HG03103 (cell line): ENCODE data around the gene MRPL27.
A peak's percentile ranks its signal among the peaks of the same experiment; 100 is the strongest.
"Not testable (repeated sequence)": the region's sequence is repeated elsewhere in the genome, so short reads cannot be mapped to it uniquely, and the experiment has no call there.

Experiments
- ATAC-seq: cut with Tn5 transposase; IDR thresholded peaks from one replicate; pipeline ENCODE4 v1.9.1; 2021; ENCODE audit warnings: low read depth; ENCODE audit not compliant: unreplicated experiment

The MRPL27 gene

DNA sequence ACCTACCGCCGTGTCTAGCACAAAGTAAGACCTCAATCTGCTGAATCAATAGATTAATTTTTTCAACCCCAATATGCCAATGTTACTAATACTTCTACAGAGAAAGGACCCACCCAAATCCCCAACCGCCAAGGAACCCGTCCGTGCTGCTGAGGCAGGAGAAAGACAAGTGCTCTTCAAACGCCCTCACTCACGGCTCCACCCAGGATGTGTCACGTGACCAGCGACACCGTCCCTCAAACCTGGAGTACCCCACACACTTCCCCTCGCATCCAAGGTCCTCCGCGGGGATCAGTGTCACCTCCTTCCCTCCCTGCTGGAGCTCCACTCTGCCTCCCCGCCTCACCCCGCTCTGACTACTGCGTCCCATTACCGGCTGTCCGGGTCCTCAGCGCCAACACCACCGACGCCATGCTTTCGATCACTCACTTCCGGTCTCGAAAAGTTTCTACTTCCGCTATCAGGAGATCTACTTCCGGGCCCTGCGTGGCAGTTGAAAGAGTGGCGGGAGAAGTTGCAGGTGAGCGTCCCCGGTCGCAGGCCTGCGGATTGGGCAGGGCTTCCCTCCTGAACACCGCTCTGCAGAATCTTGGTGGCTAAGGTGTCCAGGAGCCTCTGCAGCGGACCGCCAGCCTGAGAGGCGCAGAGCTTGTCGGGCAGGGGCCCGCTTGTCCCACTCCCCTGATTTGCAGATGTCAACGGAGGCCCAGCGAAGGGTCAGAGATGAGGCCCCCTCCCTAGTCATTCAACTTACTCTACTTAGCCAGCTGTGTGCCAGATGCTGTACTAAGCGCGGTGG is at the start of gene MRPL27, which contains the start of gene EME1:
MRPL27 (minus strand) TSS at position 427 of the 799 bp plus-strand sequence; CDS start at position 413, 14 bp downstream.
EME1 (plus strand) TSS at position 472 of the 799 bp plus-strand sequence. CDS start 1,980 bp downstream, outside the sequence.
- peak; percentile 86 for ATAC-seq

DNA sequence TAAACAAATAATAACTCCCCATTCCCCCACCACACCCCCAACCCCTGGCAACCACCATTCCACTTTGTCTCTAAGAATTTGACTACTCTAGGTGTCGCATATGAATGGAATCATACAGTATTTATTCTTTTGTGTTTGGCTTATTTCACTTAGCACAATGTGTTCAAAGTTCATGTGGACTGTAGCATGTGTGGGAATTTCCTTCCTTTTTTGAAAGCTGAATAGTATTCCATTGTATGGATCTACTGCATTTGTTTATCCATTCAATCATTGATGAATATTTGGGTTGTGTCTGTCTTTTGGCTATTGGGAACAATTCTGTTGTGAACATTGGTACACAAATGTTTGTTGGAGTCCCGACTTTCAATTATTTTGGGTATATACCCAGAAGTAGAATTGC is 49.8 kb upstream of the MRPL27 start:
- no peak for ATAC-seq

DNA sequence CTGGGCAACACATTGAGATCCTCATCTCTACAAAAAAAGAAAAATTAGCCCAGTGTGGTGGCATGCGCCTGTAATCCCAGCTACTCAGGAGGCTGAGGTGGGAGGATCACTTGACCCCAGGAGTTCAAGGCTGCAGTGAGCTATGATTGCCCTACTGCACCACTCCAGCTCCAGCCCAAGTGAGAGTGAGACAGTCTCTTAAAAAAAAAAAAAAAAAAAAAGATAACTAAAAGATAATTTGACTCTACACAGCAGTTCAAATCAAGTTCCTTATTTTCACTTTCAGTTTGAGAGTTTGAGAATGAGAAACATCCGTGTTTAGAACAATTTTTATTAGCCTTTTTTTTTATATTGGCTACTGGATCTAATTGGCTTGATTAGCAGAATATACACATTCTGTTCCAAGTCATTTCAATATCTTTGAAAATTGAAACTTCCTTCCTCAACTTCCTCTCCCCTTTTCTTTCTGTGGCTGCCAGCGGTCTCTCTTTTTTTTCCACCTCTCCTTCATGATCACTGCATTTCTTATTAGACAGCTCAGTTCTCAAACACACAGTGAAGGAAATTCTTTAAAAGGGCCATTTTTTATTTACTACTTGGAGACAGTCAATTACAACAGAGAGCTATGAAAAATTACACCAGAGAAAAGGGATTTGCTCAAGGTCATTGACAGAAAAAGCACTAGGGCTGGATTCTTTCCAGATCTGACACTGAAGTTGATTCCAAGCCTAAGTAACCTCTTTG is 48.5 kb upstream of the MRPL27 start:
- no peak for ATAC-seq

DNA sequence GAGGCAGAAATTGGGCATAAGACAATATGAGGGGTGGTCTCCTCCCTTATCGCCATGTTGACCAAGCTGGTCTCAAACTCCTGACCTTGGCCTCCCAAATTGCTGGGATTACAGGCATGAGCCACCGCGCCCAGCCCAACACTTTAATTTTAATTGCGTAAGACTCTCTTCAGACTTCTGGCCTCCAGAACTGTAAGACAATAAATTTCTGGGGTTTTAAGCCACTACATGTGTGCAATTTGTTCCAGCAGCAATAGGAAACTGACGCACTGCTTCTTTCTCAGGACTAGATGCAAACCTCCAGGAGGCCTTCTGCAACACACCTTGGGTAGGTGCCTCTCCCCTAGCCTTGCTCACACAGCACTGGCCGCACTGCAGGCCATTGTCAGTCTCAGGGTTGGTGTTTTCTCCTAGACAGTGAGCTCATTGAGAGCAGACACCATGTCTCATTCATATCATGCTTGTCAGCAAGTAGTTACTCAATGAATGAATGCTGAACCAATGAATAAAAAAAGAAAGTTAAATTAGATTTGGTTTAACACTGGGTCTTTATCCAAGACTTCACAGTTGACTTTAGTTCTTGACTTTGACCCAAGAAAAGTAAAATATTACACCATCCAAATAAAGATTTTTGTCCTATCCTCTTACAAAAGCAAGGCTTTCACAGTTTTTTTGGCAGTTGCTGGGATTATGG is 47.6 kb upstream of the MRPL27 start:
- no peak for ATAC-seq

DNA sequence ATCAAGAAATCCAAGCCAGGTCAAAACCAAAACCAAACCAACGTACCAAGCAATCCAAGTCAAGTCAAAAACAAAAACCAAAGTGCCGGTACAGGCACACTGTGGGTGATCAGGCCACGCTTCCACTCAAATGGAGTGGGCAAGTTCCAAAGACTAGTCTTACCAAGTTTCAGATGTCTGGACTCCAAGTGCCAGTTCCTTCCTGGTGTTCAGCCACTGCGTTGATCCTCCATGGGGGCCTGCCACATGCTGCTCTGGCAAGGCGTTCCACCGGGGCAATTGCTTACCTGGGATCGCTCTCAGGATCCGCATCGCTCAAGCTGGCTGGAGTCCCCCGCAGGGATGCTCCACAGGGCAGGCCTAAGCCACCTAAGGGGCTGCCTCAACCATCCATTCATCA is 46.6 kb upstream of the MRPL27 start:
- ATAC-seq: not testable (repeated sequence)

DNA sequence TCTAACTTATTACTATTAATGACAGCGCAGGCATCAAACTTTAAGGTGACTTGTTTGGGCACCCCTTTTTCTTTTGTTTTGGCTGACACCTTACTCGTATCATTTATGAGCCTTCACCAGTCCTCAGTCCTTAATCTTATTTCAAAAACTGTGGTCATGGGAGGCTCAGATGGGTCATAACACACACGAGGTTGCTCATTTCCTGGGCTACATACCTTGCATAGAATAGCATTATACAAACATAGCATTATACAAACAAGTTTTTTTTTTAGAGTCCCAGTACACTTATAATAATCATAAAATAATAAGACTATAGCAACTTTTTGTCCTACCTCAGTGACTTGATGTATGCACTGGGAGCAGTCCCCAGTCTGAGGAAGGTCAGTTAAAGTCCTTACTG is 41.8 kb upstream of the MRPL27 start:
- ATAC-seq: no peak

DNA sequence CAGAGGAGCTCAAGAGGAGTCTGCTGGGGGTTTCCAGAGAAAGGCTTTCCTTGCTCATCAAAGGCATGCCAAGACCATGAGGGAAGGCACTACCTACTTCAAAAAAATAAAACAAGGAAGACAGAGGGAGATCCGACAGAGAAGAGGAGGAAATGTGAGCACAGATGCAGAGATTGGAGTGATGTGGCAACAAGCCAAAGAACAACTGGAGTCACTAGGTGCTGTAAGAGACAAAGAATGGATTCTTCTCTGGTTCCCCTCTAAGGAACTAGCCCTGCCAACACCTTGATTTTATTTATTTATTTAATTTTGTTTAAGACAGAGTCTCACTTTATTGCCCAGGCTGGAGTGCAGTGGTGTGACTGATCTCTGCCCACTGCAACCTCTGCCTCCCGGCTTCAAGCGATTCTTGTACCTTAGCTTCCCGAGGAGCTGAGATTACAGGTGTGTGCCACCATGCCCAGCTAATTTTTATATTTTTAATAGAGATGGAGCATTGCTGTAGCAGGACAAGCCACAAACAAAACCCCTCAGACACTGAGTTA is 39.3 kb upstream of the MRPL27 start:
- no peak for ATAC-seq

DNA sequence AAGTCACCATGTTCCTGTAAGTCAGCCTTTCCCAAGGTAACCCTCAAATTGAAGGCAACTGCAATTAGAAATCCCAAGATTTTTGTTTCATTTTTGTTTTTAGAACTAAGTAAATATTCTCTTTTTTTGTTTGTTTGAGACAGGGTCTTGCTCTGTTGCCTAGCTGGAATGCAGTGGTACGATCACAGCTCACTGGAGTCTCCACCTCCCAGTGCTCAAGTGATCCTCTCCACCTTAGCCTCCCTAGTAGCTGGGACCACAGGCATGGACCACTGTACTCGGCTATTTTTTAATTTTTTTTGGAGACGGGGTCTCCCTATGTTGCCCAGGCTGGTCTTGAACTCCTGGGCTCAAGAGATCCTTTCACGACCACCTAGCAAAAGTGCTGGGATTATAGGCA is 34.9 kb upstream of the MRPL27 start:
- no peak for ATAC-seq

DNA sequence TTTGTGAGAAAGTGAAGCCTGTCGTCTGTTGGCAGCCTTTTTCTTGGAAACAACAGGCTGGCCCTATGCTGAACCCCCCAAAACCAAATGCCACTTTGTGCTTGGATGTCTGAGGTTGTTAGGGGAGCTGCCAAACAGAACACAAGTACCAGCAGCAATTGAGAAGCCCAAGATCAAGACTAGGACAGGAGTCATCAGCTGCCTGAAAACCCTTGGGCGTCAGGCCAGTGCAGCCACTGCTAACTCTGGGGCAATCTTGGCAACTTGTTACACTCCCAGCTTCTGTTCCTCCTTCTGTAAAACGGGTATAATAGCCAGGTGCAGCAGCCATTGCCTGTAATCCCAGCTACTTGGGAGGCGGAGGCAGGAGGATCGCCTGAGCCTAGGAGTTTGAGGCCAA is 33.6 kb upstream of the MRPL27 start:
- no peak for ATAC-seq

DNA sequence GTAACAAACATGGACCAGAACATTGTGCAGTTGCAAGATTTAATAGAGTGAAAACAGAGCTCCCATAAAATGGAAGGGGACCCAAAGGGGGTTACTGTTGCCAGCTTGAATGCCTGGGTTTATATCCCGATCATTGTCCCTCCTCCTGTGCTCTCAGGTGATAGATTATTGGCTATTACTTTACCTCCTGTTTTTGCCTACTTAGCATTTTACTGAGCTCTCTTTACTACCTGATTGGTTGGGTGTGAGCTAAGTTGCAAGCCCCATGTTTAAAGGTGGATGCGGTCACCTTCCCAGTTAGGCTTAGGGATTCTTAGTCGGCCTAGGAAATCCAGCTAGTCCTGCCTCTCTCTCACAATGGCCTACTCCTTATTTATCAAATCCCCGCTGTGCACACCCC is 32.4 kb upstream of the MRPL27 start:
- not testable (repeated sequence) for ATAC-seq

DNA sequence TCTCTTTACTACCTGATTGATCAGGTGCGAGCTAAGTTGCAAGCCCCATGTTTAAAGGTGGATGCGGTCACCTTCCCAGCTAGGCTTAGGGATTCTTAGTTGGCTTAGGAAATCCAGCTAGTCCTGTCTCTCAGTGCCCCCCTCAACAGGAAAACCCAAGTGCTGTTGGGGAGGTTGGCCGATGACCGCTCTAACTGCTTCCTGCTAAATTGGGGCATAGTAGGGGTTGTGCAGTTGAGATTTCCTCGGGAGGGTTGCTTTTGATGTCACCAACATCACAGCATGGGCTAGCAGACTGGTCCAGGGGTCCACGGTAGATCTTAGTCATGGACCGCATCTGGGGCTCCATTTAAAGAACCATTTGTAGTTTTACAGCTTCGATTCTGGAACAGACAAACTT is 26.6 kb upstream of the MRPL27 start:
- not testable (repeated sequence) for ATAC-seq

DNA sequence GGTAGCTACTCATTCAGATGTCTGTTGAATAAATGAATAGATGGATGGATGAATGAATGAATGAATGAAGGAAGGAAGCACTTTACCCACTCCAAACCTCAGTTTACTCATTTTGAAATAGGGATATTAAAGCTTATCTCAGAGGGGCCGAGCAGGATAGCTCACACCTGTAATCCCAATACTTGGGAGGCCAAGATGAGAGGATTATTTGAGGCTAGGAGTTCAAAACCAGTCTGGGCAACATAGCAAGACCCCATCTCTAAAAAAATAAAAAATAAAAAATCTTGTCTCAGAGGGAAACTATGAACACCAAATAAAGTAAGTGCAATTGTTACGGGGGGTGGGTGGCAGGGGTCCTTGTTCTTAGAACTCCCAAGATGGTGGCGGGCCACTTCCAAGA is 25.7 kb upstream of the MRPL27 start:
- ATAC-seq: not testable (repeated sequence)

DNA sequence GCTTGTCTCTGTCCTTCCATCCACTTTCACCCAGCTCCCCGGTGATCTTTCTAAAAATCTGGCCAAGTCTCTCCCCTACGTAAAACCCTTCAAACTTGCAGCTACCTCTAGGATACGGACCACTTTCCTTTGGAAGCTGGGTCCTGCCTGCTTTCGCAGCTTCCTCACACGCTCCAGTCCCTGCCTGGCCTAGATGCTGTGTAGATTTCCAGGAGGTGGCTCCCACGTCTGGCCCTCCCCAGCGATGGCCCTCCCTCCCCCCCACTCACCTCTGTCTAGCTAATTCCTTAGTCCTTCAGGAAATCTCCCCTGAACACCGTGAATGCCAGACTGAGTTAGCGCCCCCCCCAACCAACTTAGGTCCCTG is 24.9 kb upstream of the MRPL27 start:
- no peak for ATAC-seq

DNA sequence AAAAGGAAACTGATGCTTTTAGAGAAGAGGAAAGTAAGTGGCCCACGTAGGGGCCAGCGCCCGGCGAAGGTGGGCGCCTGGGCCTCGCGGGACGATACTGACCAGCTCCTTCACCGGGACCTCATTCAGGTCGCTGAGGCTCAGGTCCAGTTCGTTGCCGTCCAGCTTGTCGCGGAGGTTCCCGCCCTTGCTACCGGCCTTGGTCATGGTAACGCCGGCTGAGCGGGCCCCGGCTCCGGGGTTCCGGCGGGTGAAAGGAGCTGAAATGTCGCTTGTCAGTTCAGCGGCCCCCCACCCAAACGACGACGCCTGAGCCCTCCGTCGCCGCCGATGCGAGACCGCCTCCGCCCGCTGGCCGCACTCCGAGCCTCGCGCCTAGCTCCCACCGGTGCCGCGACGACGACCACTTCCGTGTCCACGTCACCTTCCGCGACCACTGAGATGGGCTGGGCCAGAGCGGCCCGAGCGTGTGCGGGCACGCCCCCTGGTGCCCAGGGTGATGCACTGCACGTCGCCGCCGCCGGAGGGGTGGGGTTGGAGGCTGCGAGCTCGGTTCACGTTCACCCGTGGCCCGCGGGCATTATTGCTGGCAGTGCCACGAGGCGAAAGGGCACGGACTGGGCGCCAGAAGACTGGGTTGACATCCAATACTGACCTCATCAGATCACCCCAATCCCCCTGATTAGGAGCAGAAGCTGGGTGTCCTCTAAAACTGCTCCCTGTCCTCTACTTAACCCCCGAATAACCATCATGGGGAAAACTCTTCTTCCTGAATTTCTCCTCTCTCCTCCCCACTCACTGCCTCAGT is 24.3 kb upstream of the MRPL27 start, which contains the start of gene LRRC59:
LRRC59 (minus strand) TSS at position 413 of the 808 bp plus-strand sequence; CDS start at position 207, 206 bp downstream.
- peak; percentile 96 for ATAC-seq

DNA sequence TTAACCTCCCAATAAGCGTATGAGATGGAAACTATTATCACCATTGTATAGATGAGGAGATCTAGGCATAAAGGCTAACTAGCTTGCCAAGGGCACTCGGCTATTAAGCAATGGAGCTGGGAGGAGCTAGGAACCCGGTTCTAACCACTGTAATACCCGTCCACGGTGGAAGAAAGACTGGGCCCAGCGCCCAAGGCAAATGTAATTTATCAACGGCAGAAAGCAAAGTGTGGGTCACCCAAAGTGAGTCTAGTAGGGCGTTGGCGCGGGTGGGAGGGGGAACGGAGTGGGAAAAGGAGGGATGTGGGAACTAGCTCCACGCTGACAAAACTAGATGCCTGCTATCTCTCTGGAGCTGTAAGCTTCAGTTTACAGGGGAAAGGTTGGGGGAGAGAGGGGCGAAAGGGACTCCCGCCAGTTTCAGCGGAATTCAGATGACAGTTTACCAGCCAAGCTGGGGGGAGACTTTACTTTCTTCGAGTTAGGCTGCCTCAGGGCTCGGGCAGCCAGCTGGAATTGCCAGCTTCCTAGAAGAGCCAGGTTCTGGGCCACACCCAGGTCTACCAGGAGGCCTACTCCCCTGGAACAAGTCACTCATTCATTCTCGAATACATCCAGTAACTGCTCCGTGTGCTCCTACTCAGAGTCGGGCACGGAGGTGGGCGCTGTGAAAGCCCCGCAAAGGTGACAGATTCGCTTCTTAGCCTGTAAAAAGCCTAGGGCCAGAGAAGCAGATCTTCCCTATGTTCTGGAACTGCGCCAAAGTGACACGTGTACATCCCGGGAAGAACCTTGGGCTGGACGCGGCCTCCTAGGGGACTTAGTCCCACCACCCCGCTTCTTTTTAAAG is 23.5 kb upstream of the MRPL27 start:
- no peak for ATAC-seq

DNA sequence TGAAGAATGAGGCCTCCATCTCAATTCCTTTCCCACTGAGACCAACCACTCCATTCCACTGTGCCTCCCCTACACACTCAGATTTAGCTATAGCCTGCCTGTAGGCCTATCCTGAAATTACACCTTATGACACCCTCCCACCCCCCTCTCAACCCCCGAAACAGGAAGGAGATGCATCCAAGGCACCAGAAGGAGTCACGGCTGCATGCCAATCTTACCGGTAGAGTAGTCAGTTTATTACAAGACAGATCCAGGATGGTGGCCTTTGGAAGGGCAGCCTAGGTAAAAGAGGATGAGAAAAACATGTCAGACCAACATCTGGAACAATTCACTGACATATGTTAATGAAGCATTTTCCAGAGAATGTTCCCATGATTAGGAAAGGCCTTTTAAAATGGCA is 21.7 kb upstream of the MRPL27 start:
- ATAC-seq: no peak

DNA sequence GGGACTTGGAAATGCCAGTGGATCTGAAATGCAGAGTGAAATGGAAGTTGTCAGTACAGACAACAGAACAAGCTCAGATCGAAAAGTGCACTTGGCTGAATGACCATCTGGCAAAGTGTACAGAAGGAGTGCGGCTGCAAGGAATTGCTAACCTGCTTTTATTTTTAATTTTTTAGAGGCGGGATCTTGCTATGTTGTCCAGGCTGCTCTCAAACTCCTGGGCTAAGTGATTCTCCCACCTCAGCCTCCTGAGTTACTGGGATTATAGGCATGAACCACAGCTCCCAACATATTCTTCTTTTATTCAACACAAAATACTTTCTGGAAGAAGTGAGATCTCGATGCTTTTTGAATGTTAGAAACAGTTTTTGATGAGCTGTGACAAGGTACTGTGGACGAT is 20.7 kb upstream of the MRPL27 start:
- no peak for ATAC-seq

DNA sequence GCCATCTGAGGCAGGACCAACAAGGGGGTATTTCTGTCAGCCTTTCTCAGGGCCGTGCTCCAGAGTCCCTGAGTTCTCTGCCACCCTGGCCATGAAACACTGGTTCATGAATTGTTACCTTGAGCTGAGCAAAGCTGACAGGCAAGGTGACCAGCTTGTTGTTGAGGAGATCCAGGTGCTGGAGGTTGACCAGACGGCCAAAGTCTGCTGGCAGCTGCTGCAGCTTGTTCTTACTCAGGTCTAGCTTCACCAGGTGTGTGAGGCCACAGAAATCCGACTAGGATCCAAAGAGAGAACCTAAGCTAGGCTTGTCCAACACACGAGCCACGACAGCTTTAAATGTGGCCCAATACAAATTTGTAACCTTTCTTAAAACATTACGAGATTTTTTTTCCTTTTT is 19.6 kb upstream of the MRPL27 start:
- no peak for ATAC-seq

DNA sequence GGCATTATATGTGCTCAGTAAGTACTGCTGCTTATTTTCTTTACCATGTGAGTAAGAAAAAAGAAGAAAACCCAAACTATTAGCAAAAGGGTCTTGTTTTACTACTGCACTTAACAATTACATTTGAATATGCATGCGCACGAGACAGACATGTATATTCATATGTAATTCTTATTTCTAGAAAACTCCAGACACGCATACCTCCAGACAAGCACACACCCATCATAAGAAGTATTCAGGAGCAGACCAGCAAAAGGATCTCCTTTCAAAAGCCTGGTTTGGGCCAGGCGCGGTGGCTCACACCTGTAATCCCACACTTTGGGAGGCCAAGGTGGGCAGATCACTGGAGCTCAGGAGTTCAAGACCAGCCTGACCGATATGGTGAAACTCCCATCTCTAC is 16.6 kb upstream of the MRPL27 start:
- no peak for ATAC-seq
